GM21619 (cell line): ENCODE results near the gene EEF1A2.

Source experiments
- ATAC-seq: cut with Tn5 transposase; IDR thresholded peaks from one replicate; pipeline ENCODE4 v1.9.1; 2021; ENCODE audit not compliant: unreplicated experiment

Gene EEF1A2

GRCh38 chr20:63500902-63501817 is 2.3 kb upstream of the EEF1A2 start:
- ATAC-seq: no peak

GRCh38 chr20:63500151-63500901 is 1.4 kb upstream of the EEF1A2 start:
- no peak for ATAC-seq

GRCh38 chr20:63499338-63499969 is 571 bp upstream of the EEF1A2 start:
- ATAC-seq: no peak

- no peak for ATAC-seq
Observed at GRCh38 chr20:63497946-63498935, 642 bp downstream of the EEF1A2 start.

GRCh38 chr20:63497138-63497945 is 1.5 kb downstream of the EEF1A2 start:
- ATAC-seq: no peak

- no peak for ATAC-seq
Observed at GRCh38 chr20:63496596-63497120, 2.2 kb downstream of the EEF1A2 start.

- no peak for ATAC-seq
Observed at GRCh38 chr20:63495741-63496595, 2.9 kb downstream of the EEF1A2 start.

GRCh38 chr20:63495167-63495720 is 3.6 kb downstream of the EEF1A2 start:
- ATAC-seq: no peak

GRCh38 chr20:63494420-63495166 is 4.3 kb downstream of the EEF1A2 start:
- ATAC-seq: no peak

GRCh38 chr20:63494084-63494419 is 4.8 kb downstream of the EEF1A2 start:
- no peak for ATAC-seq

GRCh38 chr20:63493563-63494020 is 5.3 kb downstream of the EEF1A2 start:
- ATAC-seq: no peak

GRCh38 chr20:63492982-63493381 is 5.9 kb downstream of the EEF1A2 start:
- ATAC-seq: no peak

GRCh38 chr20:63492518-63492917 is 6.4 kb downstream of the EEF1A2 start:
- ATAC-seq: no peak

GRCh38 chr20:63491635-63492230 is 7.2 kb downstream of the EEF1A2 start:
- ATAC-seq: no peak

- ATAC-seq: no peak
Observed at GRCh38 chr20:63491078-63491477, 7.8 kb downstream of the EEF1A2 start.

- ATAC-seq: no peak
Observed at GRCh38 chr20:63490416-63490815, 8.5 kb downstream of the EEF1A2 start.
